NT2/D1 (cell line): Measurements from ENCODE around the gene TBCB.

Experiments
- DNase-seq: peaks from one replicate; pipeline ENCODE4 v3.0.0-alpha.2; 2011; ENCODE audit warnings: low read depth, low spot score
- H3K27me3 ChIP-seq: 2 replicates; pipeline ENCODE4 v1.6.0; 2011; ENCODE audit warnings: mild to moderate bottlenecking; ENCODE audit not compliant: insufficient read length, insufficient read depth
- H3K36me3 ChIP-seq: 2 replicates; pipeline ENCODE4 v1.6.1; 2011; ENCODE audit warnings: mild to moderate bottlenecking, low read length, mixed read lengths; ENCODE audit not compliant: insufficient read depth, insufficient read length
- H3K4me1 ChIP-seq: 2 replicates; pipeline ENCODE4 v1.5.1; 2011; ENCODE audit not compliant: insufficient read depth, insufficient read length
- H3K4me3 ChIP-seq: 2 replicates; pipeline ENCODE4 v1.5.1; 2011; ENCODE audit warnings: low read depth; ENCODE audit not compliant: insufficient read length
- H3K9ac ChIP-seq: 2 replicates; pipeline ENCODE4 v1.6.0; 2011; ENCODE audit warnings: low read depth; ENCODE audit not compliant: insufficient read length
- H3K9me3 ChIP-seq: 2 replicates; pipeline ENCODE4 v1.5.1; 2011; ENCODE audit warnings: mild to moderate bottlenecking, low read length; ENCODE audit not compliant: insufficient read depth
- SUZ12 ChIP-seq: IDR thresholded peaks from 2 replicates; pipeline ENCODE4 v1.6.1; 2011; ENCODE audit not compliant: insufficient read length, insufficient read depth; ENCODE audit errors: extremely low read depth
- YY1 ChIP-seq: IDR thresholded peaks from 2 replicates; pipeline ENCODE4 v1.6.1; 2011; ENCODE audit not compliant: insufficient read length, insufficient read depth
- ZNF274 ChIP-seq: IDR thresholded peaks from 2 replicates; pipeline ENCODE4 v1.6.1; 2011; ENCODE audit warnings: mild to moderate bottlenecking, low read depth, low read length

The TBCB gene

DNA sequence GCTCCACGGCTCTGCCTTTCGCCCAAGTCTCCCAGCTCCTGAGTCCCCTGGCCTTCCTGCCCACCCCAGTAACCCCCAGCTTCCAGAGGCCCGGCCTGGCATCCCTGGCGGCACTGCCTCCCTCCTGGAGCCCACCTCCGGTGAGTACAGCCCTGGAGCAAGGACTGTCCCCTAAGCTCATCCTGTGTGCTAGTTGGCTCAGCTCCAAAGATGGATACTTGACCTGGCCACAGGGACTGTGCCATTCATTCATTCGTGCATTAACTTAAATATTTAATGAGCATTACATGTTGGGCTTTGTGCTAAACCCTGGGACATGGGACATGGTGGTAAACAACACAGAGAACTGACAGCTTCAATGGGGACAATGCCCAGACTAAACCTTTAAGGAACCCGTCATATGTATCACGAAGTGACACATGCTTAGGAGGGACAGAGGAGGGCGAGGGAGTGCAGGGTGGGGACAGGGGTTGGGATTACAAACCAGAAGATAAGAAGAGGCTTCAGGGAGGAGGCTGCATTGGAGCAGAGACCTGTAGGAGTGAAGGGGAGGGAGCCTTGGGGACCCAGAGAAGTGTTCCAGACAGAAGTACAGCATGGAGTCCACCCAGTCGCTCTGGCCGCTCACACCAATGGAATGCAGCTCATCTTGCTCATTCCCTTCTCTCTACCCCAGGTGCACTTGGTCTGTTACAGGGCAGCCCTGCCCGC is 11.3 kb upstream of the TBCB start:
- DNase-seq = no peak
- no peaks in the 10 kb centered on the region for H3K9me3 ChIP-seq
- no peak overlapping the region for H3K4me3 ChIP-seq
- peaks cover 75% of the 10 kb centered on the region for H3K36me3 ChIP-seq
- no peak overlapping the region for H3K9ac ChIP-seq
- no peak for TF ChIP-seq SUZ12
- peaks cover 4% of the 10 kb centered on the region for H3K4me1 ChIP-seq
- H3K27me3 ChIP-seq = no peaks in the 10 kb centered on the region

DNA sequence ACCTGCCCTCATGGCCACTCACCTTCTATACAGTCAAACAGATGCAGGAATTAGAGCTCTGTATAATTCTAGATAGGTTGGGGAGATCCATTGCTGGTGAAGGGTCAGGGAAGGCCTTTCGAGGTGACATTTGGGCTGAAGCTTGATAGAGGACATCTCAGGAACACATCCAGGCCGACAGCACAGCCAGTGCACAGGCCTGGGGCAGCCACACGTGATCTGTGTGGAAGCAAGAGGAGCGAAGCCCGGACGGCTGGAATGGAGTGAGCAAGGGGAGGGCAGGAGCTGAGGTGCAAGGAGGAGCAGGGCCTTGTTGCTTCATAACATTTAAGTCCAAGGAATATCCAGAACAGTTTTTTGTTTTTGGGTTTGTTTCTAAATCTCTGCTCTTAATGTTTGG is 8.8 kb upstream of the TBCB start:
- Histone ChIP-seq H3K4me3 (no peak overlapping the region), H3K9ac (no peak overlapping the region), H3K36me3 (peaks cover 53% of the 10 kb centered on the region), H3K9me3 (no peaks in the 10 kb centered on the region), H3K4me1 (peaks cover 8% of the 10 kb centered on the region), H3K27me3 (no peaks in the 10 kb centered on the region)
- no peak for TF ChIP-seq YY1
- no peak for TF ChIP-seq SUZ12
- TF ChIP-seq ZNF274 = no peak
- no peak for DNase-seq

DNA sequence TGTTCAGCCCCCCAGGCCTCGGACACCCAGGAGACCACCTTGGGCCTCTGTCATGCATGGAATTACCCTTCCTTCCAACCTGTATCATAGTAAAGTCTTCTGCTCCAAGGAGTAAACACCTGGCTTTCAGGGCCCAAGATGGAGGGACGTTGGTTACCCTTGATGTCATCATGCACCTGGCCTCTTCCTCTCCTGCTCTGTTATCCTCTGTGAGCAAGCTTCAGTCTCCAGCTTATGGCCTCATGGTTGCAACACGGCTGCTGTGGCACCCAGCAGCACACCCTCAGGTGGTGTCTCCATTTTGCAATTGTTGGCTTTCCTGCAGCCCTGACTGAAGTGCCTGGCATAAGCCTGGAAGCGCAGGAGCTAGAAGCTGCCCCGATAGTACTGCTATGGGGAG is 8.3 kb upstream of the TBCB start:
- Histone ChIP-seq H3K36me3 (peaks cover 47% of the 10 kb centered on the region), H3K9ac (no peak overlapping the region), H3K4me1 (peaks cover 10% of the 10 kb centered on the region), H3K4me3 (no peak overlapping the region), H3K27me3 (no peaks in the 10 kb centered on the region), H3K9me3 (no peaks in the 10 kb centered on the region)
- TF ChIP-seq YY1 (no peak), SUZ12 (no peak), ZNF274 (no peak)
- DNase-seq = no peak

DNA sequence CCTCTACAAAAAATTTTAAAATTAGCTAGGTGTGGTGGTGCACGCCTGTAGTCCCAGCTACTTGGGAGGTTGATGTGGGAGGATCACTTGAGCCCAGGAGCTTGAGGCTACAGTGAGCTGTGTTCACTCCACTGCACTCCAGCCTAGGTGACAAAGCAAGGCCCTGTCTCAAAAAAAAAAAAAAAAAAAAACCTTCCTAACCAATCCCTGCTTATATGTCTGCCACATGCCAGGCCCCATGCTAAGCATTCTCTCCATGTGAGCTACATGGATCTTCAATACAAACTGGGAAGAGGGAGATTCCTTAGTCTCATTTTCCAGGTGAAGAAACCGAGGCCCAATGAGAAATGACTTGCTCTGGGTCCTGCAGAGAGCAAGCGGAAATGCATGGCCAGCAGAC is 6.6 kb upstream of the TBCB start:
- Histone ChIP-seq H3K36me3 (peaks cover 46% of the 10 kb centered on the region), H3K4me3 (no peak overlapping the region), H3K4me1 (peaks cover 11% of the 10 kb centered on the region), H3K9me3 (no peaks in the 10 kb centered on the region), H3K27me3 (no peaks in the 10 kb centered on the region), H3K9ac (no peak overlapping the region)
- no peak for DNase-seq
- TF ChIP-seq SUZ12 = no peak
- TF ChIP-seq YY1 = no peak
- no peak for TF ChIP-seq ZNF274

DNA sequence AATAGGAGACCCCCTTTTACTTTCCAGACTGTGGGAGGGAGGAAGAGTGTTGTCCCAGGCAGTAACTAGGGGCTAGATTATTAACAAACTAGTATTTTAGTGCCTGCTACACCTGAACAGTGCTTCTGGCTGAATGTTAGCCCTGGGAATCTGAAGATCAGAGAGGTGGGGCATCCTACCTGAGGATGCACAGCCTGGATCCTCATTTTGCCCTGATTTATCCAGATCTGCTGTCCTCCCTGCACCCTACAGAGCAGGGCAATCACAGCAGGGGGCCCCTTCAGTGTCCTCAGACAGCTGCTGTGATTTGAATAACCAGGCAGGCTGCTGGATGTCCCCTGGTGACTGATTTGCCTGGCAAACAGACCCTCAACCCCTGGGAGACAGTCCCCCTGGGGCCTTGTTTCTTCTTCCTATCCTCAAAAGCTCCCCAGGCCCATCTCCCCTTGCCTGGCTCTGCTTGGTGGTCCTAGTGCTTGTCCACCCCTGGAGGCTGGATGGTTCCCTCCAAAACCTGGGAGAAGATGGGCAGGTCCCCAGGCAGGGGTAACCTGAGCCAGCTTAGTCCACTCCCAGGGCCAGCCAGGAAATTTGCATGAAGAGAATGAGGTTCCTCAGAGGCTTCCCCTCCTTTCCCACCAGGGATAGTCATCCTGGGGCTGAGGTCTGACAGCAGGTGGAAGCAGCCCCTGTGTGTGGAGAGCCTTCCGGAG is 4.6 kb upstream of the TBCB start, which contains the start of gene OVOL3:
Gene OVOL3 (plus strand): TSS at position 657 of the 713 bp plus-strand sequence. CDS start 60 bp downstream, outside the sequence.
- peak; percentile 40 for DNase-seq
- no peaks in the 10 kb centered on the region for H3K27me3 ChIP-seq
- TF ChIP-seq ZNF274 = no peak
- no peak for TF ChIP-seq YY1
- no peak for TF ChIP-seq SUZ12
- peak within 1 kb of the TSS; percentile 61 for H3K9ac ChIP-seq
- peaks cover 14% of the 10 kb centered on the region for H3K4me1 ChIP-seq
- H3K9me3 ChIP-seq = no peaks in the 10 kb centered on the region
- H3K4me3 ChIP-seq = no peak within 1 kb of the TSS
- peaks cover 28% of the 10 kb centered on the region for H3K36me3 ChIP-seq

DNA sequence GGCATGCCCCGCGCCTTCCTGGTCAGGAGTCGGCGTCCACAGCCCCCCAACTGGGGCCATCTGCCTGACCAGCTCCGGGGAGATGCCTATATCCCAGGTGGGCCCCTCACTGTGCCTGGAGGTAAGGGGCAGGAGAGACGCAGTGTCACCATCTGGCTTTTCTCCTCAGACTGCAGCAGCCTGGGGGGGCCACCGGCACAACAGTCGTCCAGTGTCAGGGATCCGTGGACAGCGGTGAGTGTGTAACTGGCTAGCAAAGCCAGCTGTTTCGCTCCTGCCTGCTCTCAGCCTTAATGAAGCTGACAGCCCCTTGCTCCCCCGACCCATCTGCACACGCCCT is 4.1 kb upstream of the TBCB start:
- H3K9ac ChIP-seq = peak overlapping the region; percentile 61
- DNase-seq = no peak
- peaks cover 28% of the 10 kb centered on the region for H3K36me3 ChIP-seq
- H3K9me3 ChIP-seq = no peaks in the 10 kb centered on the region
- peaks cover 18% of the 10 kb centered on the region for H3K4me1 ChIP-seq
- H3K27me3 ChIP-seq = no peaks in the 10 kb centered on the region
- H3K4me3 ChIP-seq = no peak overlapping the region
- TF ChIP-seq ZNF274 (no peak), YY1 (no peak), SUZ12 (no peak)

DNA sequence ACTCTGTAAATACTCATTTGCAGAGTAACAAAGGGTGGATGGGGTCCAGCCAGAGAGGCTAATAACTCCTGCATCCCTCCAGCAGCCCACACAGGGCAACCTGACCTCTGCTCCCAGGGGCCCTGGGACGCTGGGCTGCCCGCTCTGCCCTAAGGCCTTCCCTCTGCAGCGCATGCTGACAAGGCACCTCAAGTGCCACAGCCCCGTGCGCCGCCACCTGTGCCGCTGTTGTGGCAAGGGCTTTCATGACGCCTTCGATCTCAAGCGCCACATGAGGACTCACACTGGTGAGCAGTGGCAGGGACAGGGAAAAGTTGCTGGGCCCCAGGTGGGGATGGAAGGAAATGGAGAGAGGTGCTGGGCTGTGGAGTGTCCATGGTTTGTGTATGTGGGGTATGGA is 2.6 kb upstream of the TBCB start:
- peaks cover 28% of the 10 kb centered on the region for H3K36me3 ChIP-seq
- H3K9ac ChIP-seq = peak overlapping the region; percentile 21
- no peak for TF ChIP-seq YY1
- no peak for TF ChIP-seq ZNF274
- TF ChIP-seq SUZ12 = no peak
- H3K9me3 ChIP-seq = no peaks in the 10 kb centered on the region
- peaks cover 19% of the 10 kb centered on the region for H3K4me1 ChIP-seq
- DNase-seq = no peak
- no peak overlapping the region for H3K4me3 ChIP-seq
- H3K27me3 ChIP-seq = no peaks in the 10 kb centered on the region
